Neural progenitor cell (in vitro differentiated cells): ENCODE measurements around the gene TAMALIN. TPM values are rescaled to one million over a fixed set of nuclear protein-coding genes. Genes with fewer than 3 reads are reported as not detected.

Experiments
- DNase-seq: peaks from one replicate; pipeline ENCODE4 v3.0.0-alpha.2; 2016; ENCODE audit warnings: low spot score
- H2AFZ ChIP-seq: fragments of 200-600 bp; sonication (generic); replicated peaks from 2 replicates; pipeline ENCODE4 v1.6.1; 2016; ENCODE audit warnings: antibody characterized with exemption
- H3F3A ChIP-seq: fragments of 200-600 bp; sonication (generic); 2 replicates; pipeline ENCODE4 v1.6.1; 2016; ENCODE audit warnings: antibody characterized with exemption, low read depth
- H3K27ac ChIP-seq: fragments of 200-600 bp; sonication (generic); 2 replicates; pipeline ENCODE4 v1.5.1; 2016; ENCODE audit warnings: mild to moderate bottlenecking
- H3K27me3 ChIP-seq: fragments of 200-600 bp; sonication (generic); 2 replicates; pipeline ENCODE4 v1.6.1; 2016; ENCODE audit warnings: mild to moderate bottlenecking, moderate library complexity
- H3K36me3 ChIP-seq: fragments of 200-600 bp; sonication (generic); 2 replicates; pipeline ENCODE4 v1.5.1; 2016
- H3K4me1 ChIP-seq: fragments of 200-600 bp; sonication (generic); 2 replicates; pipeline ENCODE4 v1.6.1; 2016; ENCODE audit warnings: mixed run types
- H3K4me2 ChIP-seq: fragments of 200-600 bp; sonication (generic); 2 replicates; pipeline ENCODE4 v1.6.1; 2016
- H3K4me3 ChIP-seq: fragments of 200-600 bp; sonication (generic); 2 replicates; pipeline ENCODE4 v1.5.1; 2016
- H3K79me2 ChIP-seq: fragments of 200-600 bp; sonication (generic); 2 replicates; pipeline ENCODE4 v1.6.1; 2016; ENCODE audit warnings: low read depth
- H3K9ac ChIP-seq: fragments of 200-600 bp; sonication (generic); 2 replicates; pipeline ENCODE4 v1.6.1; 2016
- H3K9me3 ChIP-seq: fragments of 200-600 bp; sonication (generic); 2 replicates; pipeline ENCODE4 v1.5.1; 2016; ENCODE audit warnings: low read depth
- H4K20me1 ChIP-seq: fragments of 200-600 bp; sonication (generic); 2 replicates; pipeline ENCODE4 v1.6.1; 2016; ENCODE audit warnings: low read depth
- H3K27ac Mint-ChIP-seq: 3 replicates; pipeline ENCODE4 v1.8.0; 2021; ENCODE audit warnings: mixed read lengths
- H3K27me3 Mint-ChIP-seq: 2 replicates; pipeline ENCODE4 v1.8.0; 2022; ENCODE audit warnings: low read depth, mild to moderate bottlenecking, inconsistent platforms, moderate library complexity, mixed read lengths; ENCODE audit not compliant: insufficient read depth
- H3K36me3 Mint-ChIP-seq: 3 replicates; pipeline ENCODE4 v1.8.0; 2021; ENCODE audit warnings: mixed read lengths
- H3K4me1 Mint-ChIP-seq: 3 replicates; pipeline ENCODE4 v1.8.0; 2021; ENCODE audit warnings: mixed read lengths
- H3K4me3 Mint-ChIP-seq: 3 replicates; pipeline ENCODE4 v1.8.0; 2021; ENCODE audit warnings: mild to moderate bottlenecking, moderate library complexity, mixed read lengths
- H3K9me3 Mint-ChIP-seq: 3 replicates; pipeline ENCODE4 v1.8.0; 2020; ENCODE audit warnings: mixed read lengths
- EZH2 ChIP-seq: fragments of 200-600 bp; sonication (generic); IDR thresholded peaks from 2 replicates; pipeline ENCODE4 v1.6.1; 2017; ENCODE audit warnings: antibody characterized with exemption, mild to moderate bottlenecking, moderate library complexity
- EZH2phosphoT487 ChIP-seq: fragments of 200-600 bp; sonication (generic); IDR thresholded peaks from 2 replicates; pipeline ENCODE4 v1.6.1; 2017; ENCODE audit warnings: antibody characterized with exemption
- total RNA-seq: library from RNA; depleted of rRNA; stranded (reverse); fragments of >200 nt; gene quantifications from 2 replicates; pipeline ENCODE4 v1.2.3, GENCODE V29; 2015; ENCODE audit warnings: low replicate concordance
- TF ChIP-seq, protein P1 (sequence below): fragments of 200-600 bp; sonication (generic); IDR thresholded peaks from 2 replicates; pipeline ENCODE4 v1.5.1; 2017; ENCODE audit warnings: antibody characterized with exemption, mild to moderate bottlenecking

TAMALIN gene
- total RNA-seq, 1 donor from 2014 or later: 1.1 TPM

DNA sequence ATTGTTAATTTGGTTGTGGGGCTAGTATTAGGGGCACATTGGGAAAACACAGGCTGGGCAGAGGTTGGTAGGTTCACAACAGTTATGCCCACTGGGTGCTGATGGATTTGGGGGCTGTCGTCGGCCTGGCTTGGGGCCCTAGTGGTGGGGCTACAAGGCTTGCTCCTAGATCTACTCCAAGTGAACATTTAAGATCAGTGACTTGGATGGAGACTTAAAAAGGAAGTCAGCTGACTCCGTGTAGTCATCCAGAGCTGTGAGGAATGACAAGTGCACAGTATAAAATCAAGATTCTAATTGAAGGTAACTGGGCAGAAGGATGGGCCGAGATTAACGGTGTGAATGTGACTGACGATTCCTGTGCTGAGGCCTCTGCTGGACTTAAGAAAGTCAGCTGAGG lies 31.7 kb downstream of the TAMALIN start:
- peaks cover under 1% of the 10 kb centered on the region for H3K4me1 ChIP-seq
- no peak overlapping the region for H3K4me2 ChIP-seq
- H3K9ac ChIP-seq: no peak overlapping the region

DNA sequence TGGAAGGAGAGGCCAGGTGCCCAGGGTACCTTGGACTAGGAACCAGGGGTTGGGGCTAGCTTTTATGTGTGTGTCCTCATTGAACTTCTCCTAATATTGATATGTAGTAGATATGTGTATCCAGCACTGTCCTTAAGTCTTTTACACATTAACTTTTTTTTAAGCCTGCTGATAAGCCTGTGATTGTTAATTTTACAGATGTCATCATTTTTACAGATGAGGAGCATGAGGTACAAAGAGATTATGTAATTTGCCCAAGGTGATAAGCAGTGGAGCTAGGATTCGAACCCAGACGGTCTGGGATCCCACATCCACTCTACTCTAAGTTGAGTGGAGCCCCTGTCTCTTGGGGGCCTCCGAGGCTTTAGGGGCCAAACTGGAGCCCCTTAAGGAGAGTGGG lies 34.3 kb downstream of the TAMALIN start:
- TF ChIP-seq, protein P1, sequence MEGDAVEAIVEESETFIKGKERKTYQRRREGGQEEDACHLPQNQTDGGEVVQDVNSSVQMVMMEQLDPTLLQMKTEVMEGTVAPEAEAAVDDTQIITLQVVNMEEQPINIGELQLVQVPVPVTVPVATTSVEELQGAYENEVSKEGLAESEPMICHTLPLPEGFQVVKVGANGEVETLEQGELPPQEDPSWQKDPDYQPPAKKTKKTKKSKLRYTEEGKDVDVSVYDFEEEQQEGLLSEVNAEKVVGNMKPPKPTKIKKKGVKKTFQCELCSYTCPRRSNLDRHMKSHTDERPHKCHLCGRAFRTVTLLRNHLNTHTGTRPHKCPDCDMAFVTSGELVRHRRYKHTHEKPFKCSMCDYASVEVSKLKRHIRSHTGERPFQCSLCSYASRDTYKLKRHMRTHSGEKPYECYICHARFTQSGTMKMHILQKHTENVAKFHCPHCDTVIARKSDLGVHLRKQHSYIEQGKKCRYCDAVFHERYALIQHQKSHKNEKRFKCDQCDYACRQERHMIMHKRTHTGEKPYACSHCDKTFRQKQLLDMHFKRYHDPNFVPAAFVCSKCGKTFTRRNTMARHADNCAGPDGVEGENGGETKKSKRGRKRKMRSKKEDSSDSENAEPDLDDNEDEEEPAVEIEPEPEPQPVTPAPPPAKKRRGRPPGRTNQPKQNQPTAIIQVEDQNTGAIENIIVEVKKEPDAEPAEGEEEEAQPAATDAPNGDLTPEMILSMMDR: no peak
- TF ChIP-seq EZH2phosphoT487 (no peak), EZH2 (no peak)
- Mint-ChIP-seq H3K36me3 (peaks cover 6% of the 10 kb centered on the region), H3K4me1 (peaks cover 23% of the 10 kb centered on the region), H3K27me3 (peaks cover 9% of the 10 kb centered on the region), H3K27ac (no peak overlapping the region), H3K9me3 (no peaks in the 10 kb centered on the region), H3K4me3 (no peak overlapping the region)
- H3K27ac ChIP-seq: no peak overlapping the region
- peaks cover 21% of the 10 kb centered on the region for H3F3A ChIP-seq
- no peak overlapping the region for H3K4me2 ChIP-seq
- peaks cover 41% of the 10 kb centered on the region for H4K20me1 ChIP-seq
- no peaks in the 10 kb centered on the region for H3K9me3 ChIP-seq
- no peaks in the 10 kb centered on the region for H3K79me2 ChIP-seq
- H3K4me3 ChIP-seq: no peak overlapping the region
- peaks cover 31% of the 10 kb centered on the region for H3K27me3 ChIP-seq
- no peaks in the 10 kb centered on the region for H3K4me1 ChIP-seq
- no peaks in the 10 kb centered on the region for H3K36me3 ChIP-seq
- H2AFZ ChIP-seq: no peak overlapping the region
- DNase-seq: no peak
- no peak overlapping the region for H3K9ac ChIP-seq

More for the DNA sequence above, 31.7 kb downstream of the TAMALIN start:
- TF ChIP-seq EZH2phosphoT487 (no peak), EZH2 (no peak)
- TF ChIP-seq, protein P1: no peak
- Histone ChIP-seq H2AFZ (no peak overlapping the region), H3K4me3 (peak overlapping the region; percentile 76), H3K79me2 (no peaks in the 10 kb centered on the region), H3F3A (peaks cover 23% of the 10 kb centered on the region), H3K36me3 (no peaks in the 10 kb centered on the region), H3K9me3 (no peaks in the 10 kb centered on the region), H3K27ac (no peak overlapping the region), H3K27me3 (peaks cover 57% of the 10 kb centered on the region), H4K20me1 (peaks cover 41% of the 10 kb centered on the region)
- no peaks in the 10 kb centered on the region for H3K9me3 Mint-ChIP-seq
- H3K4me3 Mint-ChIP-seq: peak overlapping the region; percentile 94
- peaks cover 4% of the 10 kb centered on the region for H3K36me3 Mint-ChIP-seq
- H3K27me3 Mint-ChIP-seq: peaks cover 28% of the 10 kb centered on the region
- H3K27ac Mint-ChIP-seq: peak overlapping the region; percentile 16
- DNase-seq: no peak
- peaks cover 28% of the 10 kb centered on the region for H3K4me1 Mint-ChIP-seq

DNA sequence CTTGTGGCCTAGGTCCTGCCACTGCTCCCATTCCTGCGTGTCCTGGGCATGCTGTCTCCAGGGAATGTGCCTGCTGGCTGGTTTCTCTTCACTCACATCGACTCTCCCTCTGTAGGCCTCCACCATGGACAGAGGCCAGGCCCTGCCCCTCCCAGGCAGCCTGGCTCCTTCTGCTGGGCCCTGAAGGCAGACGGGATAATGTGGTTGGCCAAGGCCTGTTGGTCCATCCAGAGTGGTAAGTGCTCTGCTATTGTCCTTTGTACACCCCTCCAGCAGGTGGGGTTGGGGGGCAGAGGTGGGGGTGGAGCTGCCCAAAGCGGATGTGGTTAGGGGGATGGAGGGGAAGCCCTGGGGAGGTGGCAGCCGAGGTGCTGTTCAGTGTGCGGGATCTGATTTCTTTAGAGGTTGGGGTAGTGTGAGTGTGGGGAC lies 35.0 kb downstream of the TAMALIN start:
- H3K9ac ChIP-seq: no peak overlapping the region
- H3K4me2 ChIP-seq: no peak overlapping the region
- H3K36me3 ChIP-seq: no peaks in the 10 kb centered on the region
- Mint-ChIP-seq H3K36me3 (peaks cover 6% of the 10 kb centered on the region), H3K4me3 (no peak overlapping the region), H3K27me3 (peaks cover 9% of the 10 kb centered on the region), H3K4me1 (peaks cover 19% of the 10 kb centered on the region), H3K9me3 (no peaks in the 10 kb centered on the region), H3K27ac (peak overlapping the region; percentile 71)
- no peak overlapping the region for H3K27ac ChIP-seq
- H2AFZ ChIP-seq: no peak overlapping the region
- H3K79me2 ChIP-seq: no peaks in the 10 kb centered on the region
- no peaks in the 10 kb centered on the region for H3K9me3 ChIP-seq
- H3K4me1 ChIP-seq: no peaks in the 10 kb centered on the region
- peaks cover 24% of the 10 kb centered on the region for H3K27me3 ChIP-seq
- TF ChIP-seq EZH2phosphoT487 (no peak), EZH2 (no peak)
- TF ChIP-seq, protein P1: no peak
- DNase-seq: peak; percentile 66
- H3K4me3 ChIP-seq: no peak overlapping the region
- H3F3A ChIP-seq: peaks cover 14% of the 10 kb centered on the region
- H4K20me1 ChIP-seq: peaks cover 41% of the 10 kb centered on the region
